Measurements from ENCODE around the gene DHRSX.

Gene DHRSX

GRCh38 chrX:2500091-2500802 lies 529 bp downstream of the DHRSX start:
- Mint-ChIP-seq H3K36me3 (ENCODE audit: insufficient read depth) (peaks cover 13% of the 10 kb centered on the region), H3K4me3 (peak overlapping the region; percentile 80 to 81), H3K9me3 (no peaks in the 10 kb centered on the region), H3K27me3 (no peaks in the 10 kb centered on the region), H3K27ac (peak overlapping the region; percentile 89 to 95), H3K4me1 (ENCODE audit: low read depth in 2 of 2) (peaks cover 19 to 43% of the 10 kb centered on the region in 2 donors)
- DNase-seq, result peak; percentile 17 to 41 (median 17)
- peak; percentile 56 for ATAC-seq (replicated peaks)

DNA sequence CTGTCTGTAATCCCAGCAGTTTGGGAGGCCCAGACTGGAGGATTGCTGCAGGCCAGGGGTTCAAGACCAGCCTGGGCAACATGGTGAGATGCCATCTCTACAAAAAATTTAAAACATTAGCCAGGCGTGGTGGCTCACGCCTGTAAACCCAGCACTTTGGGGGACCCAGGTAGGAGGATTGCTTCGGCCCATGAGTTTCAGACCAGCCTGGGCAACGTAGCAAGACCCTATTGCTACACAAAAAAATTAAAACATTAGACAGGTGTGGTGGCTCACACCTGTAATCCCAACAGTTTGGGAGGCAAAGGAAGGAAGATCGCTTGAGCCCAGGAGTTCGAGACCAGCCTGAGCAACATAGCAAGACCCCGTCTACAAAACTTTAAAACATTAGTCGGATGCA lies 1.3 kb downstream of the DHRSX start:
- Mint-ChIP-seq H3K36me3 (ENCODE audit: insufficient read depth) (peaks cover 13% of the 10 kb centered on the region), H3K27me3 (no peaks in the 10 kb centered on the region), H3K9me3 (no peaks in the 10 kb centered on the region), H3K4me1 (ENCODE audit: low read depth in 2 of 2) (peaks cover 19 to 43% of the 10 kb centered on the region in 2 donors), H3K27ac (peak overlapping the region; percentile 89 to 95), H3K4me3 (peak overlapping the region; percentile 80 to 81)
- DNase-seq (no peak), ATAC-seq (replicated peaks) (no peak)

DNA sequence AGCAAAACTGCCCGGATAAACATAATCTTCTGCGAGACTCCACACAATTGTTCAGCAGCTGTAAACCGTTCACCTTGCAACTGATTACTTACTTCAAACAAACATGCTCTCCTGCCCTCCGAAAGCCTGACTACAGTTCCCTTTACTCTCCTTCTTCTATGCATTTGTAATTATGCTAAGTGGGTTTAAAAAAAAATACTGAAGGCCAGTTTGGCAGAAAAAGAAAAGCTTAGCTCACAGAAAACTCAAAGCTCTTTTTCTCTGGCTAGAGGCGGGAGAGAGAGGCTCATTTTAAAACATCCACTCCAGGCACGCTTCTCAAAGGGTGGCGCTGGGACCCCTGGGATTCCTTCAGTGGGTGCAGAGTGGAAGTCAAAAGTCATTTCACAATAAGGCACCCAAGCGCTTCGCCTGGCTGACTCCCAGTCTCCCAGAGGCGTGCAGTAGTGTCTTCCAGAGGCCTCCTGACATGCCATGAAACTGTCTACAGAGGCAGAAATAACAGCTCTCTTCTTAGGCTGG lies 1.9 kb downstream of the DHRSX start:
- no peaks in the 10 kb centered on the region for H3K27me3 Mint-ChIP-seq
- peak overlapping the region; percentile 80 to 81 for H3K4me3 Mint-ChIP-seq
- H3K4me1 Mint-ChIP-seq (ENCODE audit: low read depth in 2 of 2), result peaks cover 19 to 43% of the 10 kb centered on the region in 2 donors
- peaks cover 13% of the 10 kb centered on the region for H3K36me3 Mint-ChIP-seq (ENCODE audit: insufficient read depth)
- no peaks in the 10 kb centered on the region for H3K9me3 Mint-ChIP-seq
- ATAC-seq (replicated peaks), result no peak
- H3K27ac Mint-ChIP-seq, result peak overlapping the region; percentile 89 to 95
- DNase-seq, result no peak

DNA sequence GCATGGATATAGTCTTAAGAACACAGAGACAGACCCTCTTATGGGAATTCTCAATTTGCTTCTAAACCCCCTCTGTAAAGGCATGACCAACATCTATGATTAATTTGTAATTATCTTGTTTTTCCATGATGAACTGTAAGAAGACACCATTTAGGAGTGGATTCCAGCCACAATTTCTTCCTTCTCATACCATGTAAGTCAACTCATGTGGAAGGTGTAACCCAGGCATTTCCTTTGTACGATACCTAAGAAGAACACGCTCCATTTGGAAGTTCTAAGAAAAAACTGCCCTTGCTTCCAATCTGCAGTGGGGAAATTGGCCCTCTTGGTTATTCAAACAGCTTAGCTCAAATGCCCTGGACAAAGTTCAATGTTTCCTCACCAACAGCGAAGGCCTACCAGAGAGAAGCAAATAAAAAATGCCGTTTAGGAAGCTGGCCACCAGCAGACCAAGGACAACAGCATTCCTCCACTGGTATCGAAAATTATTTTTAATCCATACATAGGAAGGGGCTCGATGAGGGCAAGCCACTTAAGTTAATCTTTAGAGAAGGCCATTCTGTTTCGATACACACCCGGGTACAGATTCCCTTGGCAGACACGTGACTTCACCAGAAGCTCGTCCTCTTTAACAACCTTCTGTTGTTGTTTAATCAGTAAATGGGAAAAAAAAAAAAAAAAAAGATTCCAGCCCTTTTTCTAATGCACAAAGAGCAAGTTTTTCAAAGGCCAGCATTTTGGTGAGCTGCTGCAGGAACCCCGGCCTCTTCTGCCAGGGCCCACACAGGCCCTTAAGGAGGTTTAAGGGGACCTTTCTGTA lies 2.6 kb downstream of the DHRSX start:
- Mint-ChIP-seq H3K27me3 (no peaks in the 10 kb centered on the region), H3K27ac (peak overlapping the region; percentile 89 to 95), H3K9me3 (no peaks in the 10 kb centered on the region), H3K36me3 (ENCODE audit: insufficient read depth) (peaks cover 13% of the 10 kb centered on the region), H3K4me3 (peak overlapping the region; percentile 80 to 81), H3K4me1 (ENCODE audit: low read depth in 2 of 2) (peaks cover 19 to 43% of the 10 kb centered on the region in 2 donors)
- ATAC-seq (replicated peaks) (no peak), DNase-seq (no peak)

DNA sequence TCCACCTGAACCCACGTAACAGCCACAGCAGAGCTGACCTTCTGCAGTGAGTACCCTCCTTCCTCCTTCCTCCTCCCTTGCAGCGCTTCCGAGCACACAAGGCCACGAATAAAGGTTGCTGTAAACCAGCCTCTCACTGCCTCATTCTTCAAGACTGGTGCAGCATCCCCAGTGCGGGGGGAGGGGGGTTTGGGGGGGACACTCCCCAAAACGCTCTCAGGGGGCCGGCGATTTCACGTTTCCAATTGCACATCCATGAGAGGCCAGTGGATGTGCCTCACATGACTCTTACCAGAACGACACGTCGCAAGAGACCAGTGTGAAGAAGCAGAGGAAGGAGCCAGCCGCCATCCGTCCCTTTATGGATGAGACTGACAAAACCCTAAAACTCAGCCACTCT lies 5.2 kb downstream of the DHRSX start:
- Mint-ChIP-seq H3K4me3 (no peak overlapping the region), H3K4me1 (ENCODE audit: low read depth in 2 of 2) (peaks cover 21 to 38% of the 10 kb centered on the region in 2 donors), H3K9me3 (no peaks in the 10 kb centered on the region), H3K27ac (no peak overlapping the region), H3K27me3 (no peaks in the 10 kb centered on the region), H3K36me3 (ENCODE audit: insufficient read depth) (peaks cover 12% of the 10 kb centered on the region)
- no peak for DNase-seq
- no peak for ATAC-seq (replicated peaks)

- no peaks in the 10 kb centered on the region for H3K27me3 Mint-ChIP-seq
Measured at GRCh38 chrX:2492531-2493218, 8.1 kb downstream of the DHRSX start.

GRCh38 chrX:2490634-2491033 lies 10.1 kb downstream of the DHRSX start:
- Mint-ChIP-seq H3K27ac (no peak overlapping the region), H3K9me3 (no peaks in the 10 kb centered on the region), H3K4me3 (no peak overlapping the region), H3K36me3 (ENCODE audit: insufficient read depth) (peaks cover 47% of the 10 kb centered on the region), H3K4me1 (ENCODE audit: low read depth in 2 of 2) (peaks cover 8 to 23% of the 10 kb centered on the region in 2 donors), H3K27me3 (no peaks in the 10 kb centered on the region)
- DNase-seq (no peak), ATAC-seq (replicated peaks) (no peak)

More at GRCh38 chrX:2492531-2493218, 8.1 kb downstream of the DHRSX start:
- H3K27ac Mint-ChIP-seq, result peak overlapping the region in 1 of 2 donors; percentile 60
- no peak overlapping the region for H3K4me3 Mint-ChIP-seq
- ATAC-seq (replicated peaks) (no peak), DNase-seq (no peak)
- no peaks in the 10 kb centered on the region for H3K9me3 Mint-ChIP-seq
- H3K36me3 Mint-ChIP-seq (ENCODE audit: insufficient read depth), result peaks cover 35% of the 10 kb centered on the region
- H3K4me1 Mint-ChIP-seq (ENCODE audit: low read depth in 2 of 2), result peaks cover 8 to 15% of the 10 kb centered on the region in 2 donors

- ATAC-seq (replicated peaks), result no peak
- no peak for DNase-seq
- Mint-ChIP-seq H3K27me3 (no peaks in the 10 kb centered on the region), H3K4me1 (ENCODE audit: low read depth in 2 of 2) (peaks cover 5 to 25% of the 10 kb centered on the region in 2 donors), H3K27ac (no peak overlapping the region), H3K9me3 (no peaks in the 10 kb centered on the region), H3K4me3 (no peak overlapping the region), H3K36me3 (ENCODE audit: insufficient read depth) (peaks cover 51% of the 10 kb centered on the region)
Measured at GRCh38 chrX:2489446-2490445, 11.0 kb downstream of the DHRSX start.

DNA sequence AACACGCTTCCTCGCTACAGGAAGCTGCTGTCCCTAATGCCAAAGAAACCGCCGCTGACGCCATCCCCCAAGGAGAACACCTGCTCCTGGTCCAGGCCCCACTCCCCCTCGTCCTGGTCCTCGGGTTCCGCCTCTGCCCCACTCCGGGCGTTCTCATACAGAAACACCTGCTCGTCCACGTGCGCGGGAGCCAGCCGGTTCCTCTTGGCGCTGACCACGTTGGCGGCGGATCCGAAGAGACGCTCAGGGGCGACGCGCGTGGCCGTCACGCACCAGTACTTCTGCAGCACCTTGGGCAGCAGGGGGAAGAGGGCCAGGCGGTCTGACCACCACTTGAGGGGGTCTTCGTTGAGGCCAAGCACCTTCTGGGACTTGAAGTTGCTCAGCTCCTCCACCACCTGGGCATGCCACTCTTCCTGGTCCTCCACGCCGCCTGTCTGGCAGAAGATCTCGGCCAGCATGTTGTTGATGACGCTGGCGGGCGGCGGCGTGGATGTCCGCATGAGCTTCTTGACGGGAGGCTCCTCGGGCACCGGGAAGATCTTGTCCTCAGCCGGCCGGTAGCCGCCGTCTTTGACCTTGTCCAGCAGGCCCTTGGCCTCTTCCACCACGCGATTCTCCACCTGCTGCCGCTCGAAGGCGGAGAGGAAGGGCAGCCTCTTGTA lies 12.0 kb downstream of the DHRSX start:
- DNase-seq (no peak), ATAC-seq (replicated peaks) (no peak)
- Mint-ChIP-seq H3K4me1 (ENCODE audit: low read depth in 2 of 2) (peaks cover 5 to 29% of the 10 kb centered on the region in 2 donors), H3K36me3 (ENCODE audit: insufficient read depth) (peaks cover 55% of the 10 kb centered on the region), H3K9me3 (no peaks in the 10 kb centered on the region), H3K27me3 (no peaks in the 10 kb centered on the region), H3K27ac (no peak overlapping the region), H3K4me3 (no peak overlapping the region)

DNA sequence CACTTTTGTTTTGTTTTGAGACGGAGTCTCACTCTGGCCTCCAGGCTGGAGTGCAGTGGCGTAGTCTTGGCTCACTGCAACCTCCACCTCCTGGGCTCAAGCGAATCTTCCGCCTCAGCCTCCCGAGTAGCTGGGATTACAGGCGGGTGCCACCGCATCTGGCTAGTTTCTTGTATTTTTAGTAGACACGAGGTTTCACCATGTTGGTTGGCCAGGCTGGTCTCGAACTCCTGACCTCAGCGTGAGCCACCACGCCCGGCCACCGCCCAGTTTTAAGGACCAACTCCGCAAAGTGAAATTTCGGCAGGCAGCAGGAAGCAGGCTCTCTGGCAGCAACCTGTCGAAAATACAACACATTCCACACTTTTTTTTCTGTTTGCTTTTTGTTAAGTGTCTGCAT lies 13.4 kb downstream of the DHRSX start:
- ATAC-seq (replicated peaks) (no peak), DNase-seq (no peak)
- no peak overlapping the region for H3K4me3 Mint-ChIP-seq
- peaks cover 55% of the 10 kb centered on the region for H3K36me3 Mint-ChIP-seq (ENCODE audit: insufficient read depth)
- H3K27me3 Mint-ChIP-seq, result no peaks in the 10 kb centered on the region
- no peak overlapping the region for H3K27ac Mint-ChIP-seq
- H3K9me3 Mint-ChIP-seq, result no peaks in the 10 kb centered on the region
- H3K4me1 Mint-ChIP-seq (ENCODE audit: low read depth in 2 of 2), result peaks cover 2 to 25% of the 10 kb centered on the region in 2 donors

DNA sequence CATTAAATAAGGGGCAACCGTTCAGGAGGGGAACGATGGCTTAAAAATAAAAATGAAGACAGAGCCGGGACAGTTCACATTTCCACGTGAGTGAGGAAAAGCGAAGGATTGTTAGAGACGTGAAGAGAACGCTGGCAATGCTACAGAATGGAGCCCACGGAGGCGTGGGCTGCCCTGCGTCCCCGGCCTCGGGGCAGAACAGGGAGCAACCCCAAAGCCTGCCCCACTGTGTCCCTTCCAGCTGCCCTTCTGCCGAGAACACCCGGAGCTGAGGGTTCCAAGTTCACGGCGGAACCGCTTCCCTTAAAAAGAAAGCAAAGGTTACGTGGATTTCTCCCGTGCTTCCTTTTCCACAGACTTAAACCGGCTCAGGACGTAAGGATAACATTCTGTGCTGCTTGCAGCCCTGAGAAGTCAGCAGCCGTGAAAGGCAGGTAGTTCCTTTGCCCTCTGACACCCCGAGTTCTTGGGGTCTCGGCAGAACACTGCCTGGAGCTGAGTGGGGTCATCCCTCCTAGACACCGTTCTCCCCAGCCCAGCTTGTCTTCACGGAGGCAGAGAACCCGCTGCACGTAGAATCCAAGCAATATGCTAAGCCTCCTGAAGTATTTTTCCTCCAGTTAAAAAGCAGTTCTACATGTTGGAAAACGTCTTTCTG lies 14.2 kb downstream of the DHRSX start:
- DNase-seq, result no peak
- H3K36me3 Mint-ChIP-seq (ENCODE audit: insufficient read depth), result peaks cover 55% of the 10 kb centered on the region
- H3K4me1 Mint-ChIP-seq (ENCODE audit: low read depth in 2 of 2), result peaks cover 0 to 21% of the 10 kb centered on the region in 2 donors
- no peaks in the 10 kb centered on the region for H3K27me3 Mint-ChIP-seq
- H3K27ac Mint-ChIP-seq, result peak overlapping the region; percentile 1 to 47
- no peak overlapping the region for H3K4me3 Mint-ChIP-seq
- ATAC-seq (replicated peaks), result no peak
- no peaks in the 10 kb centered on the region for H3K9me3 Mint-ChIP-seq

Measured in effector memory CD8-positive, alpha-beta T cell (primary cell).